Testis (tissue), 2 donors: ENCODE results near the gene CAMK2B.

ENCODE experiments used
- POLR2A ChIP-seq: fragments of 450-650 bp; IDR thresholded peaks from one replicate; pipeline ENCODE4 v1.6.1; 2017; ENCODE audit warnings: antibody characterized with exemption, mild to moderate bottlenecking, moderate library complexity
- TF ChIP-seq, protein P1 (sequence below), 3 experiments: fragments of 450-650 bp in 2 of 3; fragments of 200-600 bp in 1 of 3; sonication (generic) in 1 of 3; IDR thresholded peaks; one replicate each; pipeline ENCODE4 v1.5.1; 2016 to 2019; ENCODE audit warnings: antibody characterized with exemption in 3 of 3, mild to moderate bottlenecking in 2 of 3, moderate library complexity in 1 of 3

DNA sequence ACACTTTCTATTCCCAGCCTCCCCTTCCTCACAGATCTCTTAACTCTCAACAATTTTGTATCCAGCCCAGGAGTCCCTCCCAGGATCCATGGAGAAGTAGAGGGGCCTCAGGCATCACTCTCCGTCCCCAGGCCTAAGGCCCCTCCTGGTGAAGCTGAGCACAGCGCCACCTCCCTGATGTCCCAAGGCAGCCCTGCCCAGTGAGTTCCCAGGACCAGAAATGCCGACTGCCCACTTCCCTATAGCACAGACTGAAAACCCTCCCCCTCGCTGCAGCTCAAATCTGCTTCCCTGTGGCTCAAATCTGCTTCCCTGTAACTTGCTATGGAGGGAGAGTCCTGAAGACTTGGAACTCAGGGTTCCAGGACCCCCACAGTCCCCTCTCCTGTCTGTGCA lies 89.1 kb downstream of the CAMK2B start:
- TF ChIP-seq, protein P1, sequence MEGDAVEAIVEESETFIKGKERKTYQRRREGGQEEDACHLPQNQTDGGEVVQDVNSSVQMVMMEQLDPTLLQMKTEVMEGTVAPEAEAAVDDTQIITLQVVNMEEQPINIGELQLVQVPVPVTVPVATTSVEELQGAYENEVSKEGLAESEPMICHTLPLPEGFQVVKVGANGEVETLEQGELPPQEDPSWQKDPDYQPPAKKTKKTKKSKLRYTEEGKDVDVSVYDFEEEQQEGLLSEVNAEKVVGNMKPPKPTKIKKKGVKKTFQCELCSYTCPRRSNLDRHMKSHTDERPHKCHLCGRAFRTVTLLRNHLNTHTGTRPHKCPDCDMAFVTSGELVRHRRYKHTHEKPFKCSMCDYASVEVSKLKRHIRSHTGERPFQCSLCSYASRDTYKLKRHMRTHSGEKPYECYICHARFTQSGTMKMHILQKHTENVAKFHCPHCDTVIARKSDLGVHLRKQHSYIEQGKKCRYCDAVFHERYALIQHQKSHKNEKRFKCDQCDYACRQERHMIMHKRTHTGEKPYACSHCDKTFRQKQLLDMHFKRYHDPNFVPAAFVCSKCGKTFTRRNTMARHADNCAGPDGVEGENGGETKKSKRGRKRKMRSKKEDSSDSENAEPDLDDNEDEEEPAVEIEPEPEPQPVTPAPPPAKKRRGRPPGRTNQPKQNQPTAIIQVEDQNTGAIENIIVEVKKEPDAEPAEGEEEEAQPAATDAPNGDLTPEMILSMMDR (IDR thresholded peaks at IDR 0.05), result no peak
- TF ChIP-seq POLR2A, result no peak
